Activated effector memory CD4-positive, alpha-beta T cell treated with anti-CD3 and anti-CD28 coated beads, Interleukin-2, amount 50 U/mL, for 16 hours (primary cell): ENCODE measurements around the gene KBTBD13.
A peak's percentile ranks its signal among the peaks of the same experiment; 100 is the strongest.

ENCODE experiments used
- DNase-seq: peaks from one replicate; pipeline ENCODE4 v3.0.0-alpha.2; 2020

The KBTBD13 gene

GRCh38 chr15:65052956-65053355 lies 23.6 kb upstream of the KBTBD13 start:
- no peak for DNase-seq

- peak; percentile 77 for DNase-seq
Measured at GRCh38 chr15:65054333-65055200, 22.0 kb upstream of the KBTBD13 start.

- DNase-seq: no peak
Measured at GRCh38 chr15:65055201-65055870, 21.2 kb upstream of the KBTBD13 start.

- no peak for DNase-seq
Measured at GRCh38 chr15:65056106-65056505, 20.4 kb upstream of the KBTBD13 start.

GRCh38 chr15:65056868-65057548 lies 19.5 kb upstream of the KBTBD13 start:
- DNase-seq: no peak

- DNase-seq: no peak
Measured at GRCh38 chr15:65057549-65057940, 19.0 kb upstream of the KBTBD13 start.

GRCh38 chr15:65058394-65059368 lies 17.9 kb upstream of the KBTBD13 start:
- DNase-seq: no peak

GRCh38 chr15:65059369-65059750 lies 17.2 kb upstream of the KBTBD13 start:
- no peak for DNase-seq

GRCh38 chr15:65059931-65060596 lies 16.5 kb upstream of the KBTBD13 start:
- DNase-seq: no peak

- DNase-seq: no peak
Measured at GRCh38 chr15:65060641-65061397, 15.7 kb upstream of the KBTBD13 start.

- DNase-seq: no peak
Measured at GRCh38 chr15:65062061-65062460, 14.5 kb upstream of the KBTBD13 start.

- no peak for DNase-seq
Measured at GRCh38 chr15:65062726-65063125, 13.8 kb upstream of the KBTBD13 start.

- DNase-seq: no peak
Measured at GRCh38 chr15:65066001-65066634, 10.4 kb upstream of the KBTBD13 start.

- no peak for DNase-seq
Measured at GRCh38 chr15:65066635-65067316, 9.8 kb upstream of the KBTBD13 start.

GRCh38 chr15:65067317-65067644 lies 9.3 kb upstream of the KBTBD13 start:
- no peak for DNase-seq

GRCh38 chr15:65067645-65068402 lies 8.7 kb upstream of the KBTBD13 start, which contains the start of gene RASL12:
RASL12 (minus strand) TSS chr15:65067991; CDS start chr15:65067835, 156 bp downstream.
- no peak for DNase-seq

- no peak for DNase-seq
Measured at GRCh38 chr15:65068403-65068788, 8.2 kb upstream of the KBTBD13 start.

- DNase-seq: no peak
Measured at GRCh38 chr15:65069179-65069578, 7.4 kb upstream of the KBTBD13 start.
